NCI-H2227 (cell line): ENCODE results near the gene CEMP1.

Experiments
- DNase-seq: peaks from one replicate; lab custom pipeline; 2025; ENCODE audit not compliant: unreplicated experiment; lab: John Stamatoyannopoulos, UW

The CEMP1 gene

DNA sequence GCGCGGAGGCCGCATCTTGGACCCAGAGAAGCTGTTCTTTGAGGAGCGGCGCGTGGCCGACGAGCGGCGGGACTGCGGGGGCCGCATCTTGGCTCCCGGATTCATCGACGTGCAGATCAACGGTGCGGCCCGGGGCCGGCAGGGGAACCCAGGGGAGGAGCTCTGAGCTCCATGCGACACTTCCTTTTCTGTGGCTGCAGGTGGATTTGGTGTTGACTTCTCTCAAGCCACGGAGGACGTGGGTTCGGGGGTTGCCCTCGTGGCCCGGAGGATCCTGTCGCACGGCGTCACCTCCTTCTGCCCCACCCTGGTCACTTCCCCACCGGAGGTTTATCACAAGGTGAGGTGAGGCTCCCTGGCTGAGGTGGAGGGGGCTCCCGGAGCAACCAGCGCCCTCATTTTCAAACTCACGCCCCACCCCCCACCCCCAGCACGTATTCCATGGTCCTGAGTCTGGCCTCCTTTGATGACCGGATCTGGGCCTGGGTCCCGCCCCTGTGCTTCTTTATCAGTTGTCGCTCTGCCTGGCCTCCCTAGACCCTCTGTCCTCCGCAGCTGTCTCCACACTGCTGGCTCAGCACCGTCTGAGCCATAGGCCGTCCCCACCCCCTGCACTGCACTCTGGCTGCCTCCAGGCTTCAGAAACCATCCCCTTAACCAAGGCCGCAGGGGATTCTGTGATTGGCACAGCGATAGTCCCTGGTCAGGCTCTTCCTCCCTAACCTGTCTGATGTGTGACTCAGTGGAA is 10.2 kb downstream of the CEMP1 start:
- DNase-seq: peak; percentile 45

DNA sequence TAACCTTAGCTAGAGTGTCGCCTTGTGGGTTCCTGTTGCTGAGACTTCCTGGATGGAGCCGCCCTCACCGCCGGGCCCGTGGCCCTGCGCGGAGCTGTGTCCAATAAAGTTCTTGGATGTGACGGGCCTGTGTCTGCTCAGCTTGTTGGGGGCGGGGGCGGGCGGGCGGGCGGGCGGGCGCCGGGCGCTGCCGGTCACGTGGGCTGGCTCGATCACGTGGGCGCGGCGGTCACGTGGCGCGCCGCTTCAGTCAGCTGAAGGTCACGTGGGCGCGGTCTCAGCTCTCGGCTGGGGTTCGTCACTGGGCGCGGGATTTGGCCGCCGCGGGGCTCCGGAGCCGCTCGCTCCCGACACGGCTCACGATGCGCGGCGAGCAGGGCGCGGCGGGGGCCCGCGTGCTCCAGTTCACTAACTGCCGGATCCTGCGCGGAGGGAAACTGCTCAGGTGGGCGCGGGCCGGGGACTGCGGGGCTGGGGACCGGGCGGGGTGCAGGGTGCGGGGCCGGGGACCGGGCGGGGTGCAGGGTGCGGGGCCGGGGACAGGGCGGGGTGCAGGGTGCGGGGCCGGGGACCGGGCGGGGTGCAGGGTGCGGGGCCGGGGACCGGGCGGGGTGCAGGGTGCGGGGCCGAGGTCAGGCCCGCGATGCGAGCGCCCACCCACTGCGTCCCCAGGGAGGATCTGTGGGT is 11.0 kb downstream of the CEMP1 start, which contains the start of gene AMDHD2:
TSS of gene AMDHD2 (plus strand) at position 275 of the 687 bp plus-strand sequence. CDS start at position 363, 88 bp downstream.
- peak; percentile 96 for DNase-seq

DNA sequence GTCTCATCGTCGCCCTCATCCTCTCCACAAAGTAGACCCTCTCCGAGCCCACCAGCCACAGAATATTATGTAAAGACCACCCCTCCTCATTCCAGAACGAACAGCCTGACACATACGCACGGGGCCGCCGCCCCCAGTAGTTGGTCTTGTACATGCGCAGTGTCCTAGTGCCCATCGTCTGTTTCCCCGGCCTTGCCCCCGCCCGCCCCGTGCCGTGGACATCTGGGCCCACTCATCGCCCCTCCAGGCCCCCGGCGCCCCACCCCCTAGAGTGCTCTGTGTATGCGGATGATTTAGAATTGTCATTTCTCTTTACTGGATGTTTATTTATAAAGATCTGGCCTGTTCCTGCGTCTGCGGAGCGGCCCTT is 11.5 kb downstream of the CEMP1 start:
- no peak for DNase-seq

DNA sequence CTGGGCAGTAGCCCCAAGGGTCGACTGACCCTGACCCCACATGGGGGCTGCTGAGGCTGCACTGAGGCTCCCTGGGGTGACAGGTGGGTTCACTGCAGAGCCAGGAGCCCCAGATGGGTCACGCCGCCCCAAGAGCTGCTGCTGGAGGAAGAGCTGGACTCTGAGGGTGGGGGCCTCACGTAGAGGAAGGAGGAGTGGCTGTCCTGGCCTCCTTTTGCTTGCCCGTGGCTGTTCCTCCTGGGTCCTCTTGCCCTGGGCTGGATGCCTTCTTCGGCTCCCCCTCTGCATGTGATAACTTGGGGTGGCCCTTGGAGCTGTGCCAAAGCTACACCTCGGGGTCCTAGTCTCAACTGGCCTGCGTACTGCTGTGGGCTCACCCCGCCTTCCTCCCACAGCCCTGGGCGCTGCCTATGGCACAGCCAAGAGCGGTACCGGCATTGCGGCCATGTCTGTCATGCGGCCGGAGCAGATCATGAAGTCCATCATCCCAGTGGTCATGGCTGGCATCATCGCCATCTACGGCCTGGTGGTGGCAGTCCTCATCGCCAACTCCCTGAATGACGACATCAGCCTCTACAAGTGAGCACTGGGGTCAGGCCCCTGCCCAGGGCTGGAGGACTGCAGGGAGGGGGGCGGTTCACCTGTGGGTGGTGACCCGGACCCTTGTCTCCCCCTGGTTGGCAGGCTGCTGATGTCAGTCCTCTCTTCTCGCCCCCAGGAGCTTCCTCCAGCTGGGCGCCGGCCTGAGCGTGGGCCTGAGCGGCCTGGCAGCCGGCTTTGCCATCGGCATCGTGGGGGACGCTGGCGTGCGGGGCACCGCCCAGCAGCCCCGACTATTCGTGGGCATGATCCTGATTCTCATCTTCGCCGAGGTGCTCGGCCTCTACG is 12.1 kb downstream of the CEMP1 start:
- DNase-seq: no peak

DNA sequence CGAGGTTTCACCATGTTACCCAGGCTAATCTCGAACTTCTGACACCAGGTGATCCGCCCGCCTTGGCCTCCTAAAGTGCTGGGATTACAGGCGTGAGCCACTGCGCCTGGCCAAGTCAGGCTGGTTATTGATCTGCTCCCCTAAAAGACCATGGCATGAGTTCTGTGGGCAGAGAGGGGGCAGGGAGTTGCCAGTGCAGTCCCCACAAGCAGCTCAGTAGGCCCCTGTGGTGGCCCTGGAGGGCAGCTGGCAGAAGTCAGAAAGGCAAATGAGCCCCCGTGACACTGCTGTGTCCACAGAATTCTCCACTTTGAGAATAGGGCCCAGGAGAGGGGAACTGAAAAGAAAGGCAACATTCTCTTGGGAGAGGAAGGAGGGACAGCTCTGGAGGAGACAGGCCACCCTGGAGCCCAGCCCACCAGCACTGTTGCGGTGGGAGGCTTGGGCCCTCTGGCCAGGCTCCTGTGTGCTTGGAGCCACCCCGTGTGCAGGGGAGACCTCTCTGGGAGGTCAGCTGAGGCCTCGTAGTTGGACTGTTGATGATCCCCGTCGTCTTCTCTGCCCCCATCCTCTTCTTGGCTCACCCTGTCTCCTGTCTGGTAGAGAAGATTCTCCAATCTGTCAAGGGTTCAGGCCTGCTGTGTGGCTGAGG is 13.1 kb downstream of the CEMP1 start:
- DNase-seq: no peak

DNA sequence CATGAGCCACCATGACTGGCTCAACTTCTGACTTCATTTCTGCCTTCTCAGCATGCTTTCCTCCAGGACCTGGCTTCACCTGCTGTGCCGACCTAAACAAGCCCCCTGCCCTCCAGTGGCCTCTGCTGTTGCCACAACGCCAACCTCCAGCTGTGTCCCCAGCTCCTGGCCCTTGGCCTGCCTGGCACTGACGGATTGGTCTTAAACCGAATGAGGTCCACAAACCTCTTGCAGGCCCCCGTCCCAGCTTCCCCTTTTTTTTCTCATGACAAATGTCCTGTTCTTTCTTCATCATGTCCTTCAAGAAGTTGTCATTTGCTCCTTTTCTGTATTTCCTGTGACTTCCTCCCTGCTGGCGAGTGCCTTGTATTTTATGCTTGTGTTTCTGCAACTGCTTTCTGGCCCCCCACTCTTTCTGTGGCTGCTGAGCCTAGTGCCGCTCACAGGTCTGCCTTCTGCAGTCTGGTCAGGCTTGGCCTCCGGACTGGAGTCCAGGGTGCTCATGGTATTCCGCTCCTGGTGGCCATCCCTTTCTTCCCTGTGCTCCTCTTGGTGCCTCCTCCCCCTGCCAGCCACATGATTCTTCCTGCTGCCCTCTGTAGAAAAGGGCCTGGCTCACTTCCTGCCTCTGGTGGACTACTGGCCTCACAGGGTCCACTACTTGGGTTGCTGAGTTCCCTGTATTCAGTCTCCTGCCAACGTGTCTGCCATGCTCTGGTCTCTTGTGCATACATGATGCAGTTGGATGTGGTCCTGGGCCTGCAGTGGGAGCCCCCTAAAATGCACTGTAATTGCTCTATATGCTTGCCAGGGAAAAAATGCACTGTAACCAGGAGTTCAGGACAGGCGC is 14.6 kb downstream of the CEMP1 start:
- no peak for DNase-seq

DNA sequence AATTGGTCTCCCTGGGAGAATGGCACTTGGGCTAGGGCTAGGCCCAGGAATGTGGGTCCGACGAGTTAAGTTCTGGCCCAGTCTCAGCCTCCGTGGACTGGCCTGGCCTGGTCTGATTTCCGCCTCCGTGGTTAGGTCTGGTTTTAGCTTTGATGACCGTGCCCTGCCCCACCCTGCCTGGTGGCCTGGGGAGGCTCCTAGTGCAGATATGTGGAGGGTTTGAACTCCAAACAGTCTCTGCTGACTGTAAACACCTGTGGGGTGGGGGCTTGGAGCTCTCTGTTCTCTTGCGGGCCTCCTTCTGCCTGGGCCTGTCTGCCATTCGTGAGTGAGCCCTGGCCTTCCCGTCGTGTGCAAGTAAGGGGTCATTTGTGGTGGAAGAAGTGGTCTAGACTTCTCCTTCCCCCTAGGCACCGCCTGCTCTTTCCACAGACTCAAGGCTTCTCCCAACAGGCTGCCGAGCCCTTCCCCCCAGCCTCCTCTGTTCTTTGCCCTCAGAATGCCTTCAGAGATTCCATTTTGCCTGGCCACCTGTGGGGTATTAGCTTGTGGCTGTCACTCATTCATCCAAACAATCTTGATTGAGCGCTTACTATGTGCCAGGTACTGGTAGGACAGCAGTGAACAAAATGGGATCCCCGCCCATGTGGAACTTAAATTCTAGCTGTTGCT is 15.9 kb downstream of the CEMP1 start:
- no peak for DNase-seq

DNA sequence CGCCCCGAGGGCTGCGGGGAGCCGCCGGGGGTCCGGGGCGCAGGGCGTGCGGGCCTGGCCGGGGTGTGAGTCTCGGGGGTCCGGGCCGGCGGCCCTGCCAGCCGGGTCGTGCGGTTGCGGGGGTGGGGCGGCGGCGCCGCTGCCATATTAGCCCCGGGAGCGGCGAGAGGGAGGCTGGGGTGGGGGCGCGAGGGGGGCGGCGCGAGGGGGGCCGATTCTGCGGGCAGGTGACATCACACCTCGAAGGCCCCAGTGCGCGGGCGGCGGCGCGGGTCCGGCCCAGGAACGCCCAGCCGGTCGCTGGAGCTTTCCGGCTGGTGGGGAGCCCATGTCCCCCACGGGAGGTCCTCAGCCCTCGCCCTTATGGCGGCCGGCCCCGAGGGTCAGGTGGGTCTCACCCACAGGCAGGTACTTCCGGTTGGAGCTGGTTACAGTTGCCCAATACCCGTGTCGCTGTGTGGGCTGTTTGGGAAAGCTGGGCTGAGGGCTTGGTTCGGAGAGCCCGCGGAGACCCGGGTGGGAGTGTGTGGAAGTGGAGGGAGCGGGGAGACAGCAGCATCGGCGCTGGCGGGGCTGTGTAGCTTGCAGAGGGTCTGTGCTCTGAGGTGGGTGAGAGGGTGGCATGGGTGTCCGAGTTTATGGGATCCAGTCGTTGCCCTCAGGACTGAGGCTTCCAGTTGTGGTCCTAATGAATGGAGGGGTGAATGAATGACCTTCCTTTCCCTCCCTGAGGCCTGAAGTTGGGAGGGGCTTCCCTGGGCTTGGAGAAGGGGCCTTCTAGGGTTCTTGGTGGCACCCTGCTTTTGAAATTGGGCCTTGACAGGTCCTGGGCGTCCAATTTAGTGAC is 16.7 kb downstream of the CEMP1 start:
- DNase-seq: no peak

DNA sequence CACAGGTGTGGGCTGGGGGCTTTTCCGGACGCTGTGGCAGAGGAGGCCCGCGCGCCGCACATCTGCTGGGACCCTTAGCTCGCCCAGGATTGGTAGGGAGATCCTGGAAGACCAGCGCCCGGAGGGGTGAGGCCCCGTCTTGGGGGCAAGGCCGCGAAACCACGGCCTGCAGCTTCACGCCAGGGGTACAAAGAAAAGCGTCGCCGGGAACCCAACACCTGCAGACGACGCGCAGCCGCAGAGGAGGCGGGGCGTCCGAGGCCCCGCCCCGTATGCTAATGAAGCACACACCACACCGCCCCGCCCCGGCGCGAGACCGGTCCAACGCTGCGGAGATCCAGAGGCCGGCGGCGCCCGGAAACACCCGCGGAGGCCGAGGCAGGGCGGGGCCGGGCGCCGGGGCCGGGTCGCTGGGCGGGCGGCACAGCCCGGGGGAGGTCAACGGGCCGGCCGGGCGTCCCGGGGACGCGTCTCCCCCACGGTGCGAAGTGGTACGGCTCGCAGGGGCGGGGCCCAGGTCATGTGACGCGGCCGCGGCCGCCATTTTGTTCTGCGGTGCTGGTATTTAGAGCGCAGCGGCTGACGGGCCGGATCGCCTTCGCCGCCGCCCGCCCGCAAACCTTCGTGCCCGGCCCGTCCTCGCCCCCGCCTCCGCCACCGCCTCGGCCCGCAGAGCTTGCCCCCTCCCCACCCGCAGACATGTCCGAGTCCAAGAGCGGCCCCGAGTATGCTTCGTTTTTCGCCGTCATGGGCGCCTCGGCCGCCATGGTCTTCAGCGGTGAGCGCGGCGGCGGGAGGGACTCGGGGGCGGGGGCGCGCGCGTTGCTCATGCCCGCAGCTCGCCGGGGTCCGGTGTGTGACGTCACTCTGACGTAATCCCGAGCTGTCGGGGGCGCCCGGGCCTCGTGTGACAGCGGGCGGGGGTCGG is 17.5 kb downstream of the CEMP1 start, which contains the start of gene ATP6V0C:
TSS of gene ATP6V0C (plus strand) at position 548 of the 928 bp plus-strand sequence. CDS start at position 700, 152 bp downstream.
- DNase-seq: peak; percentile 96

DNA sequence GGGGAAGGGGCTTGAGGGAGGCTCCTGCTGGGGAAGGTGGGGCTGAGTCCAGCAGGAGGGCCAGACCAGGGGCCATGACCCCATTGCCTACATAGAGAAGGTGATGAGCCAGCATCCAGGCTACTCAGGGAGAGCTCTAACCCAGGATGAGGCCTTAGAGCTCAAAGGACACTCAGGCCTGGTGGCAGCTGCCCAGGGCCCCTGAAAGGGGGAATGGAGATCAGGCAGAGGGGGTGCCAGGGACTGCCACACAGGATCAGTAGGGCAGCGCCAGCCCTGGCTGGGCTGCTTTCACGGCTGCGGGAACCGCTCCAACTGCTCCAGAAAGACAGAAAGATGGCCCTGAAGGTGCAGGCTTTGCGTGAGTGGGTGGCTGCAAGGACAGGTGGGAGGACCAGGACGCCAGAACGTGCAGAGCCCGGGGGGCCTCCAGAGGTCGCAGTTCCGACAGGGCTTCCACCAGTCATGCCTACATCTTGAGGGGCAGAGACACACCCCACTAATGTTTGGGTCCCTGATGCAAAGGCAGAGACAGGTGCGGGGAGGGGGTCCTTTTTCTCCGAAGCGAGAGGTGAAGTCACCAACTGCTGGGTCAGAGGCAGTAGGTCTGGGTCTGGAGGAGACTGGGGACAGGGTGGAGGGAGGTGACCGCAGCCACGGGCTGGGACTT is 18.3 kb downstream of the CEMP1 start:
- DNase-seq: no peak

DNA sequence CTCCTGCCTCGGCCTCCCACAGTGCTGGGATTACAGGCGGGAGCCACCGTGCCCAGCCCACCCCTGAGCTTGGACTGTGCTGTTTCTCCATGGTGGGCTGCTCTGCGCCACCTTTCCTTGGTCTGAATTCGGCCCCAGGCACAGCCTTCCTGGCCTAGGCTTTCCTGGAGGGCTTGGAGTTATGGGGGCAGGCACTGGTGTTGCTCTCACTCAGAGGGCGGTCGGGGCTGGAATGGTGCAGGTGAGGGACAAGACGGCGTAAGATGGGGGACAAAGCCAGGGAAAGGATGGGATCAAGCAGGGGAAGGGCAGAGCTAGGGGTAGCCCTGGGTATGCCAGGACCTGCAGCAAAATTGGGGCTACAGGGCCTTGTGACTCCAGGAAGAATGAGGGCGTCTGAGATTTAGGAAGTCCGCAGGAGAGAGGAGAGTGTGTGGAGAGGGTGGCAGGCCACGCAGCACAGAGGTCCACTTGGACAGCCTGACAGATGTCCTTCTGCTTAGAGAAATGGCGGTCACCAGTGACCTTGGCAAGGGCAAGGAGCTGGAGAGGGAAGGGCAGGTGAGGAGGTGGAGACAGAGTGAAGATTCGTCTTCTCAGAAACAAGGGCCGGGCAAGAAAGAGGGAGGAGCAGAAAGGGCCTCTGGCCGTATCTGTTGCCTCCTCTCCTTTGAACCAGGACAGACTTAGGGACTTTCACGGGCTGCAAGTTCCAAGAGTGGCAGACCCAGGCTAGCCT is 19.0 kb downstream of the CEMP1 start:
- DNase-seq: no peak

DNA sequence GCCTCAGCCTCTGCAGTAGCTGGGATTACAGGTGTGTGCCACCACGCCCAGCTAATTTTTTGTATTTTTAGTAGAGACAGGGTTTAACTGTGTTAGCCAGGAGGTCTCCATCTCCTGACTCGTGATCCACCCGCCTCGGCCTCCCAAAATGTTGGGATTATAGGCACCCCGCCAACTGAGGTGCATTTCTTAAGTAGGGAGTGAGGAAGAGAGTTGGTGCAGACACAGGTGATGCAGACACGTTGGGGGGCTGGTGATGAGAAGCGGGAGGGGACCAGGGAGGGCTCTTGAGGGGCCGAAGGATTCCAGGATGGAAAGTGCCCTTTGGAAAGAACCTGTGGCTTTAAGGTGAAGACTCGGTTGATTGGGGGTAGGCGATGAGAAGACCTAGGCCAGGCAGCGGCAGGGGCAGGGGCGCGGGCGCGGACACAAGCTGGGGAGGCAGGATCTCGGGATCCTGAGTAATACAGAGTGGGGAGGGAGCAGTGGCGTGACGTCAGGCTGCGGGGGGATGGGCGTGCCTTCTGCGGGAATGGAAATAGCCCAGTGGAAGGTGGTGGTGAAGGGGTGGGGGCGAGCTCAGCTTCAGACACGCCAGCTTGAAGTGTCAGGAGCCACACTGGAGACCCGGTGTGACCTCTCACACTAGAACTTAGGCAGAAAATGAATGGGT is 19.9 kb downstream of the CEMP1 start:
- DNase-seq: peak; percentile 82

DNA sequence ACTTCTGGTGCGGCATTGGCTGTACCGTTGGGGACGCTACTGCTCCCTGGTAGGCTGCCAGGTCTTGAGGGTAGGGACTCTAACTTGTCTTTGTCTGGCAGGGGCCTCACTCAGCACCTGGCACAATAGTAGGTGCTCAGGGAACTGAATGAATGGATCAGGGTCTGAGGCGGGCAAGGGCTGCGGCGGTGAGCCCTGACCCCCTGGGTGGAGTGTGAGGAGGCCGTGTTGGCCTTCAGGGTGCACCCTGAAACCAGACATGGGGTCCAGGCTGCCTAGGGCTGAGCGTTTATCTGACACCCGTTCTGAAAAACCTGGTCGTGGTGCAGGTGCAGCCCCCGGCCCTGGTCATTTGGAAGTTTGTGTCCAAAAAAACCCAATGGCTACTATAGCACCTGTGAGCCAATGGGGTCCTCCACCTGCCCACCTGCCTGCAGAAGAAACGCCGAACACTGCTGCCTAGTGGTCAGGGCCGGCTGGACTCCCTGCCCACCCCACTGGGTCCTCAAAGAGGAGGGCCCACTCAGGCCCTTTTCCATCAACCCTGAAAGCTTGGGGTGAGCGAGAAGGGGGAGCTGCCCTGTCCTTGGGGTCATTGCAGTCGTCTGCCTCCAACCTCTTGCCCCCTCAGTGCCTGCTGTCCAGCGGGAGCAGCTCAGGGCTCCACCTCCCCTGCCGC is 22.3 kb downstream of the CEMP1 start:
- no peak for DNase-seq

DNA sequence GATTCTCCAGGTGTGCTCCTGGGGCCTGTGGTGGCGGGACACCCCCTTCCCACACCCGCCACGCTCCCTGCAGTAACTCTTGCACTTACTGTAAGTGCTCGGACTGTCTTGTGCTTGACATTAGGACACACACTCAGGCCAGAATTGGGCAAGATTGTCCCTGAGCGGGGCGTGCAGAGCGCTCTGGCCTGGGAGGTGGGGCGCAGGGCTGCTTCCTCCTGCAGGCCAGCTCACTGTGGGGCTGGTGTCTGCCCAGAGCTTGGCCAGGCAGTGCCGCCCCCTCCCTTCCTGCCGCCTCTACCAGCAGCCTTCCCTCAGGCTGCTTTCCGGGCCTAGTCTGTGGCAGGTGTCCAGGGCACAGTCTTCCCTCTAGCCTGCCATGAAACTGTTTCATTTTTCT is 23.5 kb downstream of the CEMP1 start:
- no peak for DNase-seq

DNA sequence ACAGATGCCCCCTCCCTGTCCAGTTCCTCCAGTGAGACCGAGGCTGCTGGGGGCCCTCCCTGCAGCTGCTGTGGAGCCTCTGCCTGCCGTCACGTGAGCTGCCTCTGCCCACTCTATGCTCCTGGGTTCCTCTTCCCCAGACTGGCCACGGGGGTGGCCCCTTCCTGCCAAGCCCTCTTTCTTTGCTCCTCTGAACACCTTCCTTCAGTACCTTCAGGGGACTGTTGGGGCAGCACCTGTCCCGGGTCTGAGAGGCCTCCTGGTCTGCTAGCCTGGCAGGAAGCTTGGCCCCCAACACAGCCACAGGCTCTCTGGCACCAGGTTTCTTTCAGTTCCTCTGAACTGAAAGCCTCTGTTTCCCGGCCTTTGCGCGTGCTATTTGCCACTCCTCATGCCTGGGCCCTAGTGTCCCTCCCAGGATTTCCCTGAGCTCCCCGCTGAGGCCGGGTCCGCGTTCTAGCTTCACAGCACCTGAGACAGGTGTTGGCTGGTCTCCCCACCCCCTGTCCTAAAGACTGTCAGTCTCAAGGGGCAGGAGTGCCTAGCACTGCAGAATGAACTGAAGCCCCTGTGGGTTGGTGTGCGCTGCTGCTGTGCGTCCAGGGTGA is 24.1 kb downstream of the CEMP1 start:
- no peak for DNase-seq
